Suppressor macrophage (primary cell): ENCODE measurements around the gene RPRD1B.

Experiments
- DNase-seq, 4 experiments: peaks; one replicate each; pipeline ENCODE4 v3.0.0-alpha.2; 2020 to 2022
- total RNA-seq, 17 experiments: gene quantifications; one replicate each; lab custom pipeline; 2026; ENCODE audit warnings: mixed read lengths in 6 of 17, inconsistent platforms in 3 of 17; lab: John Stamatoyannopoulos, UW

Gene RPRD1B, protein sequence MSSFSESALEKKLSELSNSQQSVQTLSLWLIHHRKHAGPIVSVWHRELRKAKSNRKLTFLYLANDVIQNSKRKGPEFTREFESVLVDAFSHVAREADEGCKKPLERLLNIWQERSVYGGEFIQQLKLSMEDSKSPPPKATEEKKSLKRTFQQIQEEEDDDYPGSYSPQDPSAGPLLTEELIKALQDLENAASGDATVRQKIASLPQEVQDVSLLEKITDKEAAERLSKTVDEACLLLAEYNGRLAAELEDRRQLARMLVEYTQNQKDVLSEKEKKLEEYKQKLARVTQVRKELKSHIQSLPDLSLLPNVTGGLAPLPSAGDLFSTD
- total RNA-seq, result 20.7 to 41.7 (median 30.1) reads per million in 17 experiments

DNA sequence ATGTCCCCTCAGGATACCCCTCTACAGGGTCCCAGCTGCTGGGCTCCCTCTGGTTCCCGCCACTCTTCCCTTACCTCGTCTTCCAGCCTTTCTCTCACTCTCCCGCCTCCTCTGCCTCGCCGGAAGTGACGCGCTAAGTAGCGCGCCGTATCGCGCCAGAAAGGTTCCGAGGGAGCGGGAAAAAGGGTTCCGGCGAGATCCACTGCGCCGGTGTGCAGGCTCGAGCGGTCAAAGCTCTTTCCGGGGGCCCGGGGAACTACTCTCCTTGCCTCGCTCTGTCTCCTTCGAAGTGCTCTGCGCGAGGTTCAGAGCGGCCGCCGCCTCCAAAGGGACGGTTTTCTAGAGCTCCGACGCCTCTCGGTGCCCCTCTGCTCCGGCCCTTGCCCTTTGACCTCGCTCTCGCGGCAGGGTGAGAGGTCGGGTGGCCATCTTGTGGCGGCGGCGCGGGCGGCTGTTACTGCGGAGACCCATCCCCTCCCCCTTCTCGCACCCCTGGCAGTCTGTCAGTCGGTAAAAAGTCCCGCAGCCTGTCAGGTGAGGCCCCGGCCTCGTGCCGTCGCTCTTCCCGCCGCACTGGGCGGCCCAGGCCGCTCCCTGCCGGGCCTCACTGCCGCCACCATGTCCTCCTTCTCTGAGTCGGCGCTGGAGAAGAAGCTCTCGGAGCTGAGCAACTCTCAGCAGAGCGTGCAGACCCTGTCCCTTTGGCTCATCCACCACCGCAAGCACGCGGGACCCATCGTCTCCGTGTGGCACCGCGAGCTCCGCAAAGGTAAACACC lies at the start of gene RPRD1B, which contains the start of gene TTI1:
TSS of gene RPRD1B (plus strand) at position 417 of the 778 bp plus-strand sequence. CDS start at position 619, 202 bp downstream.
TSS of gene TTI1 (minus strand) at position 127 of the 778 bp plus-strand sequence. CDS start 19,640 bp downstream, outside the sequence.
- DNase-seq, result peak; percentile 93 to 95 (median 94)

DNA sequence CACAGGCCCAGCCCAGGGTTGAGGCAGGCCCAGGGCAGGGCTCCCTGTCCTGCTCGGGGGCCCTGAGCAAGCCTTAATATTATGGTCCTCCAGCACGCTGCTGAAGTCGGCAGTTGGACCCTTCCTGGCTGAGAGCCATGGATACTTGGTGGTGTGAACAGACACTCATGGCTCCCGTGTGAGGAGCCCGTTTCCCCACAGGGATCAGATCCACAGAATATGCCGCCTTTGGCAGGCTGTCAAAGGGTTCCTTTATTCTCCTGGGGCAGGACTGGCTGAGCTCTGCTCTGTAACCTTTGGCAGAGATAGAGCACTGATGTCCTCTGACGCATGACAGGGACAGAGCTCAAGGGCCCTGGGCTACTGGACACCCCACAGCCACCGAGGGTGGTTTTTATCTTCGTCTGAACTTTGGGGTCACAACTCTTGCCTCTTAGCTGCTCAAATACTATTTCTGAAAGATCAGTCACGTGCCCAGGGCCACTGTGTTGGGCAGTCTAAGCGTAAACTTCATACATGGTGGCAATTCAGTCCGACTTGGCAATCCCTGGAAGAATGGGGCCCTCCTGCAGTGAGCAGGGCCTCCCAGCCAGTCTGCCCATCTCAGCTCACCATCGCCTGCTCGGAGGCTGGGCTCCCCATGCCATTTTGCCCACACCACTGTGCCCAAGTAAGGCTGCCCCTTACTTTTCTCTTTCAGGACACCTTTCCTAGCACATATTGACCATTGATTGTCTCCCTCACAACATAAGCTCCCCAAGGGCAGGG lies 49.3 kb upstream of the RPRD1B start:
- no peak for DNase-seq

DNA sequence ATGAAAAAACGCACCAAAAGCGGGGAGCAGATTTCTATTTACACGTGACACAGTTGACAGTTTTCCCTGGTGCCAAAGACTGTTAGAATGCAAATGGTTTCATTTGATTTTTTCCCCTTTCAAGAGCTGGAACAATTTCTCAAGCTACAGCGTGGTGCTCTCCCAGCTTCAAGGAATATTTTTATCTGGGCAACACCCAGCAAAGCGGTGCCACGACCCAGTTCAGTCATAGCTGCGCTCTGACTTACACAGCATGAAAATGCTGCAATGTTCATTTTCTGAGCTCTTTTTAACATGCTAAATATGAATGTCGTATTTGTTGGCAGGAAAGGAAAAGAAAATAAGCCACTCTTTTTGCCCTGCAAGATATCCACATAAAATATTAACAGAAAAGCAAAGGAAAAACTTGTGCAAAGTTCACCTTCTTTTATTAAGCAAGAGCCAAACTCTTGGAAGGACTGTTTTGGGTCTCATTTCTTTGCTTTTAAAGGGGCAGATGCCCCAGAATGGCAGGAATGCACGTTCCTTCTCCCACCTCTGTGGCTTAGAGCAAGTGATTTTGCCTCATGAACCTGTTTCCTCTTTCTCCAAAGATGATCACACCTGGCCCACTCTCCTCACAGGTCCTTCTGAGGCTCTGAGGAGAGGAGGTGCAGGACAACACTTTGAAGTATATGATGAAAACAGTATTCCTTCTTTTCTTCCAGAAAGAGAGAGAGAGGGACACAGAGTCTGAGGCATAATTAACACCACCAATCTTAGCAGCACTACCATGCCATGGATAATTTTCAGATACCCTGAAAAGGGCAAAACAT lies 47.3 kb upstream of the RPRD1B start:
- DNase-seq, result no peak

DNA sequence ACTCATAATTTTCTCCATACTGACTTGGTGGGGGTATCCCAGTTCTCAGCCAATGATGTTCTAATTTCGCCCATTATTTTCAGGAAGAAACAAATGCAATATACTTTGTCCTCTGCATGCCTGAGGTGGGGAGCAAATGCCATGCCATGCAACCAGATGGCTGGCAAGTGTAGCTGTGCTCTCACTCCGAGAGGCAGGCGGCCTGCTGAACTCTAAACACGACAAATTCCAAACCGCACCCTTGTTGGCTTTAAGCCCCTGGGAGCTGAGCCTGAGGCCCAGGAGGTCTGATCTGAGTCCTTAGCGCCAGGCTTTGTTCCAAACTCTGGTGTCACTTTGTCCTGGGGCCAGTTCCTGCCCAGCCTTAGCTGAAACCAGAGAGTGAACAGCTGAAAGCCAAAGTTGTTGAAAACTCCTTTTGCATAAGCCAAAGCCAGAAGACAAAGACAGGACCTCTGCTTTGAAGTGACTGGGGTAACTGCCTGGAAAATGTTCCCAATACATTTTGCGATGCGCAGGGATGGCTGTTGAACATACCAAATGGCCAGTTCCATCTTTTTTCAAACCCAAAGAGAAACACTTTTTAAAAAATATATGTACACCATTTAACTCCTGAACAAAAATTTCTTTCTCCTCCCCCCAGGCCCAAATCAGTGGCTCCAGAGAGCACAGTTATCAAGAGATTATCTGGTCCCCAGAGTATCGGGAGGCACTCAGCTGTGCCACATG lies 46.5 kb upstream of the RPRD1B start:
- no peak for DNase-seq

DNA sequence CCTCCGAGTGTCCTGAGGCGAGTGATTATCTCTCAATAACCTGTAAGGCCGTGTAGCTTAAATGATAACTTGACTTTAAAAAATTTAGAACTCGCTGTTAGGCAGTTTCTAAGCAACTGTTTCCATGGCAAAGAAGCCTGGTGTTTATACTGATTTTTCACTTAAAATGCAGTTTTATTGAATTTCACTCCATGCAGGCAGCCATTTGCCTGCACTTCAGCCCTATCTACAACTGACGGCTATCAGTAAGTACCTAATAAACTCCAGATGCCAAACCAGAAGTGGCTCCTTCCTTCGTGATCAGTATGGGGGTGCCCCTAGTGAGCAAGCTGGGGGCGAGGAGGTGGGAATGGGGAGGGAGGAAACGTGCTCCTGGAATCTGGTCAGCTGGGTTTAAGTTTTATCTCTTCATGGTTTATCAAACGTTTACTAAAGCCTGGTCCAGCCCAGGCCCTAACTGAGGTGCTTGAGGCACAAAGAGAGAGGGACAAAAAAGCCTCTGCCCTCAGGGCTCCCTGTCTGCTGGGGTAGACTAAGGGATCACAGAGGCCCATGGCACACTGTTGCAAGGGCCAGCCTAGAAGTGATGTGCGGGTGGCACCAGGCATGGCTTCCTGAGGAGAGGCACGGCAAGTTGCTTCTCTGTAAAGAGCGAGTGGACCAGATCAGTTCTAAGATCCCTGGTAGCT lies 45.8 kb upstream of the RPRD1B start:
- no peak for DNase-seq

DNA sequence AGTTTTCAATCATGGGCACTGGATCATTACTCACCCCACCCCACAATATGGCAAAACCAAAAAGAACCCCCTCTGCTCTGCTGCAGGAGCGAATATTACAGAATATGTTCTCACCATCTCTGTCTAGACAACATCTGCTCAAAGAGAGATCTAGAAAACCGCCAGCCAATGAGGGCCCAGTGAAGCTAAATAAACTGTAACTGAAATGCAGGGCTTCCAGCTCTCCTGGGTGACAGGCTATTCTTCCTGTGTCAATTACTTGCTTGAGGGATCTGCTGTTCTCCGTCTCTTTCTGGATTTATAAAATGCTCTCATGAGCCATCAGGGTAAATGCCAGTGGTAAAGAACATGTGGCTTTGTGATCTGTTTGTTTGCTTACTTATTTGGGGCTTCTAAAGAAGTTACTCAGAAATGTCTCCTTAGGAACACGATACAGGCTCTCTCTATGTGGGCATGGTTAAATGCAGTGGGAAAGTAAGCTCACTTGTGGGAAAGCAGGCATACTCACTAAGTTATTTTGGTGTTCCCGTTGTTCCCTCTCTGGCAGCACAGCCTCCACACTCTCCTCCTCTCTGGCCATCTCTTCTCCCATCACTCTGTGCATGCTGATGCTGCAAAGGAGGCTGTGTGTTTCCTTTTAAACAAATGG lies 45.1 kb upstream of the RPRD1B start:
- DNase-seq, result no peak

DNA sequence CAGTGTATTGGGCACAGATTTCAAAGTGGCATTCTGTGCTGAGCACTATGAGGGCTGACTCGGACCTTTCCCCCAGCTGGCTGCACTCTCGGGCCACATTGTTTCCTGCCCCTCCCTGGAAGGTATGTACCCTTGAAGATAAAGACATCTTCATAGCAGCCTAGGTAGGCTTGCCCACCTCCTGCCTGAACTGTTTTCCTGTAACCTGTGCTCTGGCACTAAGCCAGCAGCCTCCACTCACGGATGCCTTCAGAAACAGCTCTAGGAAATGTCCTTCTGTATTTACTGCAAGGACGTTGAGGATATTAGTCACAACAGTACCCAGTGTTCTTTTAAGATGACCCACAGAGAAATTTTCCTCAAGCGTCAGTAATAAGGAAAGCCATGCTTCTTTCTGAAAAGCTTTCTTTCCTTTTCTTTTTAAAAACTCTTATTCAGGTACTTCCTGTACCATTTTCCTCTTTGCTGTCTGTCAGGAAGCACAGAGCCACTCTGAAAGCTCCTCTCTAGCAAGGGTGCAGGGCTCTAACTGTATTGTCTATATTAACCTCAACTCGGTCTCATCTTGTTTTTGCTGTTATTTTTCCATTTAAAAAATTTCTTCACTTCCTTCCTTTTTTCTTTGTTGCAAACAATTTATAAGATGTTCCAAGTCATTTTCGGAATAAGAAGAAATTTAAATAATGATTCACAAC lies 43.8 kb upstream of the RPRD1B start:
- peak; percentile 9 to 50 (median 34) for DNase-seq

DNA sequence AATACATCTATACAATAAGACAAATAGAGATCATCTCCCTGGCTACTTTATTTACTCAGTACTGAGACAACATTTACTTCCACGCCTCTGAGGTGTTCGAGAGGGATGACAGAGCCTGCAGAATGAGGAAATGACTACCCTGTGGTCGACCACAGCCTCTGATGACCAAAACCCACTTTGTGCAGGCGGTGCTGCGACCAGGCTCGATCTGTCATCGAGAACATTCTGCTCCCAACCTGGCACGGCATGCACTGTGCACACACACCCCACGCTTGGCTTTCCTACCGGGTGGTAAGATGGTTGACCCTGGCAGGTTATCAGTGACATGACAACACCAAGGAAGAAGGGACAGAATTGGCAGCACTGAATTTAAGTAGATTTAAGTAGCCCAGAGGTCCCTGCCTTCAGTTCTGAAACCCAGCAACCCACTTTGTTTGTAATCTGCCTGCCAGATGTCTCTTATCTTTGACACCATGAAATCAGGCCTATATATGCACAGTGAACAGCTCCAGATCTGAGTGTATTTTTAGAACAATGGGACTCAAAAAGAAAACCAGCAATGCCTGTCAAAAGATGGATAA lies 42.9 kb upstream of the RPRD1B start:
- peak; percentile 83 to 94 (median 86) for DNase-seq

DNA sequence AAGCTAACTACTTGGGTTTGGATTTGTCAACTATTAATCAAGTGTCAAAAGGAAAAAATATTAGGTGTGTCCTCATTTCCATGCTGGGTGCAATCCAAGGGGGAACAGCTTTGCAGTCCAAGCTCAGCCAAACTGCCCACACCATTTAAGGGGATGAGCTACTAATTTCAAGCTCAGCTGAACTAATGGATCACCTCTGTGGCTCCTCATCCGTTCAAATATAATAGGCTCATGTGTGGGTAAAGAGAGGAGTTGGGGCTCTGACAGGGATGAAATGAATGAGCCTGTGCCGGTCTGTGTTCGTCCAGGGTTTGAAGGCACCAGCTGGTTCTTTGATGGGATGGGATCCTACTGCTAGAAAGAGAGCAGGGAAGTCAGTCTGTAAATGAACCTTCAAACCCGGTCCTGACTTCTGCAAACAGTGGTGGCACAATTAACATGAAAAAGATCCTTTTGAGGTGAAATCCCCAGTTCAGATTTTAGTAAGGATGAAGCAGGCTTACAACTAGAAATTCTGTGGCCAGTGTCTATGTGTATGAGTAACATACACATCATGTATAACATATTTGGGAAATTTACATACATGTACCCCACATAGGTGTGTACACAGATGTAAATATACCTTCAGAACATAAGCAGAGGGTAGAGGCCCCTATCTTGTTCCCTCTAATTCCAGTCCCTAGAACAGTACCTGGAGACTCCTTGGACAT lies 42.2 kb upstream of the RPRD1B start:
- DNase-seq, result peak in 2 of 4 experiments; percentile 11 to 17

DNA sequence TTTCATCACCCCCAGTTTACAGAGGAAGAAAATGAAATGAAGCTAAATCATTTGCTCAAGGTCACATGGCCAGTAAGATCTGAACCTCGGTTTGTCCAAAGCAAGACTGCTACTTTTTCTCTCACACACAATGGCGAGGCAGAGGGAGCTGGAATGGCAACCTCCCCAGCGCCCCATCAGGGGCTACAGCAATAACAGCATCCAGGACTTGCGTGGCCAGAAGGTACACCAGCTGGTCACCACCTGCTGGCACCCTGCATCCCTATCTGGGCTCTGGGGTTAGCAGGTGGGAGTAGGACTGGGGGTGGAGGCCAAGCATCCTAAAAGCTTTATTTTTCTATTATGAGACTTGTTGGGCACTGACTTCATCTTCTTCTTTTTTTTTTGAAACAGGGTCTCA lies 41.6 kb upstream of the RPRD1B start:
- DNase-seq, result no peak

DNA sequence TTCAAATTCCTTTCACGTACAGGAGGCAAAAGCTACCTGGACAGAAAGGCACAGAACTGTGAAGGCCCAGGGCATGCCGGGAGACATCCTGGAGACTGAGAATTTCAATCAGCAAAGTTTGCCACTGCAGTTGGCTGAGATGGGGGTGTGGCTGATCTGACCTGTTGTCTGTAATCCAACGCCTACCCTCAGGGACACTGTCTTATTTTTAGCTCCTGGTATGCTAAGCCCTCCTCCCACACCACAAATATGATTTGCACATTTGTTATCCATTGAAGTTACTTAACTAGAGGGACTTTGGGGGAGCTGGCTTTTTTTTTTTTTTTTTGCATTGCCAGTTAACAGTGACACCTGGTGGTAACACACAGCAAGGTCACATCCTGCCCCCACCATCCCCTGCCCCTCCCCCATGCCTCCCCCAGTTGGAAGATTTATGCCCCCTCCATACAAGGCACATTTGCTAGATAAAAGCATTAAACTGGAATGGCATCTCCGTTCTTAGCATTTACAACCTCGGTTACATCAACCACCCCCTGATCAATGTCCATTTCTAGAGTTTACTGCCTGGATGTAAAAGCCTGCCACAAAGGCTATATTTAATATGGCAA lies 40.6 kb upstream of the RPRD1B start:
- DNase-seq, result peak; percentile 33 to 74 (median 42)

DNA sequence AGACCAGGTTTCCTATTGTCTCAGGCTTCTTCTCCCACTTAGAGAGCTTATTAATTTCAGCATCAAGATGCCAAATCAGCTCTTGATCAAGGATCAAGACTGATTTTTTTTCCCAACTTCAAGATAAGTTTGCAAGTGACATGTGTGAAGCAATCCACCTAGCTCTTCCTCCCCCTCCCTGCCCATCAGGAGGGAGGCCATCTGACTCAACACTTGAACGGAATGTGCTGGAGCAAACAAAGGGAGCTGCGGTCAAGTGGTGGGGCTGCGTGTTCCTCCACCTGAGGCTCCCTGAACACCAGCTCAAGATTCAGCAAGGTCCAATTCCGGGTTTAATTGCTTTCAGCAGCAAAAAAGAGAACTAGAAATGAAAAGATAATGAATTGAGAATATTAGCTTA lies 39.0 kb upstream of the RPRD1B start:
- DNase-seq, result no peak

DNA sequence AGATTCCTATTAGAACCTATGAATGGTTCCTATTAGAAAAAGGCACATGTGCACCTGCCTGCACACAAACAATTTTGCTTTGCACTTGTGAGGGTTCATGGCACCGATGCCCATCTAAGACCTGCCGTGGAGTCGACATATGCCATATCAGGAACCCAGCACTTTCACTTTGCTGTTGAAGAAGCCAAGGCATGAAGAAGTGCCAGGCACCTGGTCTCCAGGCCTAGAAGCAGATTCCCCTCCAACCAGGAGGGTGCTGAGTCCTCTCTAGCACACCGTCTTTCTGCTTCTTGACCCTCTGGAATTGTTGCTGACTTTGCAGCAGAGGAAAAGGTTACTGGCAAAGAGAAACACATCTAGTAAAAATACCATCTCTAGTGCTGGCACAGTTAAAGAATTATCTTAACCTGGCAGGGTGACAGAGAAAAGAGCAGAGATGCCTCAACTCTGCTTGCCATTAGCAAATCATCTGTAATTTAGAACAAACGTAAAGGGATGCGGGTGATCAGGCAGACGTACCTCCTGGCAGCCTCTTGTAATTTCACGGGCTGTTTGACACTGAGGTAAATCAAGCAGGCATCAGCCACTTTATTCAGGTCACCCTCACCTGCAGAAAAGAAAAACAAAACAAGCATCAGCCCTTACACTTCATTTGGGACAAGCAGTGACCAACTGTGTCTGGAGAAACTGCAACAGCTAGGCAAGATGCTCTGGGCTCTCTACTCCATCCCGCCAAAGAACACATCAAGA lies 37.5 kb upstream of the RPRD1B start:
- DNase-seq, result no peak

DNA sequence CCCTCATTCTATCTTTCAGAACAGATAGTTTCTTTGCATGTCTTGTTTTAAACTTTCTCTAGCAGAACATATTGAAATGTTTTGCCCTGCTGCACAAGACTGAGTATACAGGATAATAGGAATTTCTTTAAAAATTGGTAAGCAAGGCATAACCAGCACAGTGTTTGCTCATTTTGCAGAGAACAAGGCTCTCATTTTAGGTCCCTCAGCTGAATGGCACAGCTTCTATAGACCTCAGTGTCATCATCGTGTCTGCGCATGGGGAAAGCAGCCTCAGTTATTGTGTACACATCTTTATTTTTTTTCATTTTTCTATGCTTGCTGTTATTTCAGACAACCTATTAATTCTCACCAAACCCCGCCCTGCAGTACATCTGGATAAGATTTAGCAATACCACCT lies 36.0 kb upstream of the RPRD1B start:
- no peak for DNase-seq

DNA sequence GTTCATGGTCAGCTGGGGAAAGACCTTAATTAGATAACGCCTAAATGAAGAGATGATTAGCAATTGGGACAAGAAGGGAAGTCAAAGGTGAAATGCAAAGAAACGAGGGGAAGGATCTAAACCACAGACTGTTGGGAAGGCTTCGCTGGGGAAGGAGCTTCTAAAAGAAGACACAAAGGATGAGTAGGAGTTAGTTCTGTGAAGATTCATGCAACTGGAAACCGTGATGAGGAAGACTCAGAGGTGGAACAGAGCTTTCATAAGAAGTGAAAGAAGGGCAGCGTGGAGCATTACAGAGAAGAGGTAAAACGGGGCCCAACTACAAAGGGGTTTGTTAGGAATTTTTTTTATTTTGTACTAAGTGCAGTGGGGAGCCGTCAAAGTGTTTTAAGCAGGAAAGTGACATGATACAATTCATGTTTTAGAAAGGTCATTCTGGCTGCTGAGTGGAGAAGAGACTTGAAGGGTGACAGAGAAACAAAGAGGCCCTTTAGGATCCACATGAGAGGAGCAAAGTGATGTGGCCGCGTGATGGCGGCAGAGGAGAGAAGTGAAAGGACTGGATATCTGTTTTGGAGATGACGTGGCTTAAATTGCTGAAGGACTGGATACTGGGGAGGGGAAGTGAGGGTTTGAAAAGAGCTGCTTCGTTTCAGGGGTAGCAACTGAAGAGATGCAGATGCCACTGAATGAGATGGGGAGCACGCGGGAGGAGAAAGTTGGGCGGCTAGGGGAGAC lies 33.9 kb upstream of the RPRD1B start:
- DNase-seq, result peak; percentile 33 to 66 (median 52)

DNA sequence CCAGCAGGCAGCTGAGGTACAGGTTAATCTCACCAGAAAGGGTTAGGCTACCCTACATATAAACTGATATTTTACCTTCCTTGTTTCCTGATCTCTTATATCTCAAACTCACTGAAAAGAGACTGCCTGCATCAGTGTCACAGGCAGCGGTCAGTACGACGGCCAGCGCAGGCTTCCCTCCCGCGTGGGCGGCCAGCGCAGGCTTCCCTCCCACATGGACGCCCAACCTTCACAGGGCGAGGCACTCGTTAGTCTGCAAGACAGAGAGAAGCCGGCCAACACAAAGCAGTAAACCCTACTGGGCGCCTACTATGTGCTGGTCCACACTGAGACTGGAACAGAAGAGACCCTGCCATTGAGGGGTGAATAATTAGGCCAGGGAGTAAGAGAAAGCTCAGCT lies 33.3 kb upstream of the RPRD1B start:
- DNase-seq, result no peak
